HG02943 (cell line): Measurements from ENCODE around the gene TMEM141.
"Not testable (repeated sequence)": the region's sequence is repeated elsewhere in the genome, so short reads cannot be mapped to it uniquely, and the experiment has no call there.

ENCODE experiments used
- ATAC-seq: cut with Tn5 transposase; IDR thresholded peaks from one replicate; pipeline ENCODE4 v1.9.1; 2021; ENCODE audit warnings: mild to moderate bottlenecking, low read depth, moderate library complexity; ENCODE audit not compliant: unreplicated experiment

TMEM141 gene

GRCh38 chr9:136754626-136755301 is 36.4 kb upstream of the TMEM141 start:
- ATAC-seq: no peak

- ATAC-seq: not testable (repeated sequence)
Observed at GRCh38 chr9:136755302-136756133, 35.6 kb upstream of the TMEM141 start.

GRCh38 chr9:136756134-136756438 is 35.1 kb upstream of the TMEM141 start:
- no peak for ATAC-seq

DNA sequence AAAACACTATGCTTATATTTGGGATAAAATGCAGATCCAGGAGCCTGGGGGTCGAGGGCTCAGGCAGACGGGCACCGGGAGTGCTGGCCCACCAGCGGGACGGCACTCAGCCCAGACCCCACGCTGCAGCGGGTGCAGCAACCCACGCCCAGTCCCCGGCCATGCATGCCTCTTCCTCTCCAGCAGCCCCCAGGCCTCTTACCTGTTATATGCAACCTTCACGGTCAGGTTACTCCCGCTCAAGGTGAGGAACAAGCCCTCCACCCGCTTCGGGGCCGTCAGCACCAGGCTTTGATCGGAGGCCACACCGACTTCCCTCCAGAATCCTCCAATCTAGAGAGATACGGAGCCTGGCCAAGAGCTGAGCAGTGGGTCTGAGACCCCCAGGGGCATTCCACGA is 34.3 kb upstream of the TMEM141 start:
- no peak for ATAC-seq

- ATAC-seq: no peak
Observed at GRCh38 chr9:136757328-136757727, 33.8 kb upstream of the TMEM141 start.

DNA sequence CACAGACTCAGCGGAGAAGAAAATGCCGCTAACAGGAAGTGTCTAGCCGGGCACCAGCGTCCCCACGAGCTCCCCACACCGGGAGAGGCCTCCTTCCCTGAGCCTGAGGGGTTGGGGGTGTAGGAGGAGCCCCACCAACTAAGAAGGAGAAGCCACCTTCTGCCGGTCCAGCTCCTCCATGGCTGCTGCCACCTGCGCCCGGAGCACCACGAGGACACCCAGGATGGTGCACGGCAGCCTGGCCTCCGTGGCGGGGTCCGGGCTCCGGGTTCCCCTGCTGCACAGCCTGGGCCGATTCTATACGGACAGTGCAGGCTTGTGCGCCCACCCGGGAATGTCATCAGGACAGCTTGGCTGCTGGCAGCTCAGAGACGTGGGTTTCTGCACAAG is 33.4 kb upstream of the TMEM141 start:
- ATAC-seq: no peak

DNA sequence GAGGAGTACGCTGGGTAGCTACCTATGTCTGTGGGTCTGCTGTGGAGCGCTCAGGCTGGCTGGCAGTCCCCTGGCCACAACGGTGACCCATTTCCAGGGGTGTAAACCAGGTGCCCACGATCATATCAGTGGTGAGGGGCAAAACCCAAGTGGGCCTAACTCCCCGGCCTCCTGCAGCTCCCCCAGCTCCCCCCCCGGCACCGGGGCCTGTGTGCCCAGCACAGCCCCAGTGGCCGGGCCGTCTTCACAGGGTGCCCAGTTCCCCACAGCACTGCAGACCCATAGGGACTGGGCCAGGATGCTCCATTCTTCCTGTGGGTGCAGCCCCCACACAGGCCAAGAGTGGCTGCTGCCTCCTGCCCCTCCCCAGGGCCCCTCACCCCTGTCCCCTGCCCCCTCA is 32.1 kb upstream of the TMEM141 start:
- no peak for ATAC-seq

GRCh38 chr9:136759436-136760325 is 31.5 kb upstream of the TMEM141 start:
- no peak for ATAC-seq

- ATAC-seq: no peak
Observed at GRCh38 chr9:136760424-136760823, 30.7 kb upstream of the TMEM141 start.

DNA sequence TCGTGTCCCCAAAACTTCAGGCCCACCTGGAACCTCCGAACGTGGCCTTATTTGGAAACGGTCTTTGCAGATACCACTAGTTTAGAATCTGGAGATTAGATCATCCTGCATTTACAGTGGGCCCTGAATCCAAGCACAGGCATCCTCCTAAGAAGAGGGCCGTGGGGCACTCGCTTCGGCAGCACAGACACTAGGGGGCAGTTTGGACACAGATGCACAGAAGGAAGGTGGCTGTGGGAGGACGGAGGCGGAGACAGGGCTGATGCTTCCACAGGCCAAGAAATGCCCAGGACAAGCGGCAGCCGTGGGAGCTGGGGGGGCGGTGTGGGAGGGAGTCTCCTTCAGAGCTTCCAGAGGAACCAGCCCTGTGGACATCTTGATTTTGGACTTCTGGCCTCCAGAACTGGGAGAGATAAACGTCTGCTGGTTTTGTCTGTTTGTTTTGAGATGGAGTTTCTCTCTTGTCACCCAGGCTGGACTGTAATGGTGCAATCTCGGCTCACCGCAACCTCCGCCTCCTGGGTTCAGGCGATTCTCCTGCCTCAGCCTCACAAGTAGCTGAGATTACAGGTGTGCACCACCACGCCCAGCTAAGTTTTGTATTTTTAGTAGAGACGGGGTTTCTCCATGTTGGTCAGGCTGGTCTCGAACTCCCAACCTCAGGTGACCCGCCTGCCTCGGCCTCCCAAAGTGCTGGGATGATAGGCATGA is 30.2 kb upstream of the TMEM141 start:
- ATAC-seq: not testable (repeated sequence)

DNA sequence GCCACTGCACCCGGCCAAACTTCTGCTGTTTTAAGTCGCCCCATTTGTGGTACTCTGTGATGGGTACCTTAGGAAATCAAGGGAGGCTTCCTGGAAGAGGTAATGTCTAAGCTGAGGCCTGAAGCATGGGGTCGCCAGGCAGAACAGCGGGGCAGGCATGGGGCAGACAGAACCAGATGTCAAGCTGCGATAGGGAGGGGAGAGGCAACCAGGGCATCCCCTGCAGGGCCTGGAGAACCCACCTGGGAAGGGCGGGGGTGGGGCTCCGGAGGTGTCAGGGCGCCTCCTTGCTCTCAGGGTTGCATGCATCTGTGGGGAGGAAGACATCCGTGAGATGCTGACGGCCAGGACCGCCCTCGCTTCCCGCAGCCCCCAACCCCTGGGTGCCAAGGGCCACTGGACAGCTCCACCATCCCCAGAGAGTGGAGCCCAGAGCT is 29.6 kb upstream of the TMEM141 start:
- ATAC-seq: no peak

DNA sequence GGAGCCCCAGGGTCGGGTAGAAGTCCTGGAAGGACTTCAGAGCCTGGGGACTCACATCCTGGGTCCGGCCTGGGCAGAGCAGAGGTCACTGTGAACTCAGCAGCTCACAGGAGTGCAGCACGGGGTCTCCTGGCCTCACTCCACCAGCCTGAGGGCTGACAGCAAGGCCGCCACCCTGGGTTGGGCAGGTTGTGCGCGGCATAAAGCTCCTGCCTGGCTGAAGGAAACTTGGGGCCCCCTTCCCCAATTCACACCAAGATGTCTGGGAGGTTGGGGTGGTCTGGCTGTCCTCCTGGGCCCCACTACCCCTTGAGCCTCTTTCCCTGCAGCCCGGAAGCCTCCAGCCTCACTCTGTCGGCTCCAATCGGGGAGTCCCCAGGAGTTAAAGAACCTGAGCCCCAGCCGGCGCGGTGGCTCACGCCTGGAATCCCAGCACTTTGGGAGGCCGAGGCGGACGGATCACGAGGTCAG is 28.9 kb upstream of the TMEM141 start:
- ATAC-seq: no peak

DNA sequence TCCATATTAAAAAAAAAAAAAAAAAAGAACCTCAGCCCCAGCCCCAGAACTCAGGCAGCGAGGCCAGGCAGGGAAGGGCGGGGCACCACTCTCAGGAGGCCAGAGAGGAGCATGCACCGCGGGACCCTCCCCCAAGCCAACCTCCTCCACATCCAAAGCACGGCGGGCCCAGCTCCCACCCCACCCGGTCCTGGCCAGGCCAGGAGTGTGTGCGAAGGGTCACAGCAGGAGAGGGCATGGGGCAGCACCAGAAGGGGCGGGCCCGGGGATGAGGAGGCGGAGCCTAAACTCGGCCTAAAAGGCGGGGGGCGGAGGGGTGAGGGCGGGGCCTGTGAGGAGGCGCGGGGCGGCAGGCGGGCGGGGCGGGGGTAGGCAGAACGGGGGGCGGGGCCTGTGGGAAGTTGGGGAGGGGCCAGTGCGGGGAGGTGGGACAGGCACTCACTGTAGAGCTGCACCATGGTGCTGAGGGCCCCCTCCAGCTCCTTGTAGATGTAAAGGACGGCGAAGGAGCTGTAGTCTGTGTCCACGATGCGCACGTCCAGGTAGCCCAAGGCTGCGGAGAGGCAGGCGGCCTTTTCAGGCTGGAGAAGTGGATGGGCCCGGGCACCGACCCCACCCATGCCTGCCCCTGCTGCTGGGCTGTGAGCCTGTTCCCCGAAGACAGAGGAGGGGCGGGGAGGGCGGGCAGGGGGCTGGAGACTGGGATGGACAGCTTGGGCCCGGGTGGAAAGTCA is 28.1 kb upstream of the TMEM141 start:
- no peak for ATAC-seq

DNA sequence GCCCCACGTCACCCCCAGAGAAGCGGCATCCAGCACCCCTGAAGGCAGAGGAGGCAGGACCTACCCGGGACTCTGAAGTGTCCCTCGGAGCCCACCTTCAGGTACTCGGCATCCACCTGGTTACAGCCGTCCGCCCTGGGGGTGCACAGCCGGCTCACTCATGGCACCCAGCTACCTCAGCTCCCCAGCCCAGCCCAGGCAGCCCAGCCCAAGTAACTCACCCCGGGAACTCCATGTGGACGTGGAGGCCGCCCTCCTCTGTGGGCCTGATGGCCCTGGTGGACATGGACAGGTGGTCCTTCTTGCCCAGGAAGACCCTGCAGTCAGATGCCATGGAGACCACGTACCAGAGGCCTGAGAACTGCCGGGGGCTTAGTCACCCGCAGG is 27.5 kb upstream of the TMEM141 start:
- ATAC-seq: no peak

DNA sequence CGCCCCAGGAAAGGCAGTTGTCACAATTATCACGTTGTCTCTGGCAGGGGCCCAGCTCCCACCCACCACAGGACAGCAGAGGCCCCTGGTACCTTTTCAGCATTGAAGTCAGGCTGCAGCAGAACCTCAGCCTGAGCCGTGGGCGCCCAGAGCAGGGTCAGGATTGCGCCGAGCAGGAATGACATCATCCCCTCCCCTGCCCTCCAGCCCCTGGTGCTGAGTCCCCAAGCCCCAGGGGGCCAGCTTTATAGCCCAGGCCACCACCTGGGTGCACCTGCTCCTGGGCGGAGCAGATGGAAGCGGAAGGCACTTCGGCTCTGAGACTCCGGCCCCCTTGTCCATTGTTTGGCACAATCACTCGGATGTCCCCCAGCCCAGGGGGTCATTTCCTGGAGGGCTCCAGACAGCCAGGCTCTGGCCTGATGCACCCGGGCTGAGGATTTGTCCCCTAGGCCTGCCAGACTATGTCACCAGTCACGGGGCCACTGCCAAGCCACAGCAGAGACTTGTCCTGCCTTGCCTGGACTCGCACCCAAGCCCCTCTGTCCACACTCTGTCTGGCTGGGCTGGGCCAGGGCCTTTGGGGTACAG is 26.7 kb upstream of the TMEM141 start, which contains the start of gene LCN15:
Gene LCN15, minus strand, starts transcription at position 218 of the 591 bp plus-strand sequence. Its CDS starts 30 bp downstream, at position 188.
- ATAC-seq: no peak

- no peak for ATAC-seq
Observed at GRCh38 chr9:136765041-136765440, 26.1 kb upstream of the TMEM141 start.

DNA sequence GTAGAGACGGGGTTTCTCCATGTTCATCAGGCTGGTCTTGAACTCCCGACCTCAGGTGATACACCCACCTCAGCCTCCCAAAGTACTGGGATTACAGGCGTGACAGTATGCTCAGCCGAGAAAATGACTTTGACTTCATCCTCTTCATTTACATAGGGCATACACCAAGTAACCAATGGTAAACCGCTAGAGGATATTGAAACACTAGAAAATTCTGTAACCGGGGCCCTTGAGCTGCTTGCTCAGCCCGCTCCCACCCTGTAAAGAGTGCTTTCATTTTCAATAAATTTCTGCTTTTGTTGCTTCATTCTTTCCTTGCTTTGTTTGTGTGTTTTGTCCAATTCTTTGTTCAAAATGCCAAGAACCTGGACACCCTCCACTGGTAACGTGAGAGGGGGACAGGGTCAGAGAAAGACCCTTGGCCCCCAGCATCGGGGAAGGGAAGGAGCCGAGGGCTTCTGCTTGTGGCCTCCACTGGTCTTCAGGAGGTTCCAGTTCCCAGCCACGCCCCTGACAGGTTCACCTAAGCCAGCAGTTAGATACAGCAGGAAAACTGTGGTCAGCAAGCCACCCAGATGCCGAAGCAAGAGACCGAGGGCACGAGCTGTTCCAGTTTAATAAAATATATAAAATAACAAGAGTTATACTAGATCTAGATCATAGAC is 25.3 kb upstream of the TMEM141 start:
- ATAC-seq: peak; percentile 40

DNA sequence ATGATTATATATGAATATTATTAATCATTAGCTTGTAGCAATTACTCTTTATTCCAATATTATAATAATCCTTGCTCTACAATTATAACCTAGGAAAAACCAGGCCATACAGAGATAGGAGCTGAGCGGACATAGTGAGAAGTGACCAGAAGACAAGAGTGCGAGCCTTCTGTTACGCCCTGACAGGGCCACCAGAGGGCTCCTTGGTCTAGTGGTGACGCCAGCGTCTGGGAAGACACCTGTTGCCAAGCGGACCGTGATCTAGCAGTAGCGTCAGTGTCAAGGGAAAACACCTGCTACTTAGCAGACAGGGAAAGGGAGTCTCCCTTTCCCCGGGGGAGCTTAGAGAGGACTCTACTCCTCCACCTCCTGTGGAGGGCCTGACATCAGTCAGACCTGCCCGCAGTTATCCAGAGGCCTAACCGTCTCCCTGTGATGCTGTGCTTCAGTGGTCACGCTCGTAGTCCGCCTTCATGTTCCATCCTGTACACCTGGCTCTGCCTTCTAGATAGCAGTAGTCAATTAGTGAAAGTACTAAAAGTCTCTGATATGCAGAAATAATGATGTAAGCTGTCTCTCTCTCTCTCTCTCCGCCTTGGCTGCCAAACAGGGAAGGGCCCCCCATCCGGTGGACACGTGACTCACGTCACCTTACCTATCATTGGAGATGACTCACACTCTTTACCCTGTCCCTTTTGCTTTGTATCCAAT is 24.6 kb upstream of the TMEM141 start:
- ATAC-seq: not testable (repeated sequence)
